Measurements from ENCODE around the gene CFAP43. TPM values are rescaled to one million over a fixed set of nuclear protein-coding genes. Genes with fewer than 3 reads are reported as not detected.

The CFAP43 gene
- 1.0 TPM in 1 of 2 replicates, not detected in the other for total RNA-seq

GRCh38 chr10:104231784-104232612, at the start of gene CFAP43:
TSS of gene CFAP43 (minus strand) at chr10:104232364. CDS start at chr10:104232246, 118 bp downstream.

GRCh38 chr10:104268713-104269645, 36.8 kb upstream of the CFAP43 start, which contains the start of gene GSTO2:
TSS of gene GSTO2 (plus strand) at chr10:104269184. CDS start at chr10:104274916, 5,732 bp downstream.

DNA sequence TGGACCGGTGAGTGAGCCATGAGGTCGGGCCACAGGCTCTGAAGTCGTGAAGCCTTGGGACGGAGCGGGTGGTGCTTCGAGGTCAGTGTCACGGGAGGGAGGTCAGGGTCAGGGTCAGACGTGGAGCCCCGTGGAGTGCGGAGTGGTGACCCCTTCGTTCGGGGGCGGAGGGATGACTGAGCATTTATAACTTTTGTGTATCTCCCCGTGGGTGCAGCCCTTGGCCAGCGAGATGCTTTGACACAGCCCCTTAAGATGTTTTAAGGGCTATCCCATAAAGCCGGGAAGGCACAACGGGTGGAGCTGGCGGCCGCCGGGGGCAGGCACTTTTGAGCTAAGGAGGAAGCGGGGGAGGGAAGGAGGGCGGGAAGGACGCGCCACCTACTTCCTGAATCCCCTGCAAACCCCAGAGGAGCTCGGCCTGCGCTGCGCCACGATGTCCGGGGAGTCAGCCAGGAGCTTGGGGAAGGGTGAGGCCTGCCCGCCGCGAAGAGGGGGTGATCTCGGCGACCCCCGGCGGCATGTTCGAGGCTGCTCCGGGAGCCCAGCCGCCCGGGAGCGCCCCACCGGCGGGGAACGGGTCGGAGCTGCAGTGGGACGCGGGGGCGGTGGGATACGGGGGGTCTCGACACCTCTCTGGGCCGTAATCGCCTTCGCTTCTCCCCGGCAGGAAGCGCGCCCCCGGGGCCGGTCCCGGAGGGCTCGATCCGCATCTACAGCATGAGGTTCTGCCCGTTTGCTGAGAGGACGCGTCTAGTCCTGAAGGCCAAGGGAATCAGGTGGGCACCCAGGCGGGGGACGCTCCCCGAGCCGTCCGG, 22.5 kb upstream of the CFAP43 start, which contains the start of gene GSTO1:
Gene GSTO1 (plus strand): TSS at position 400 of the 818 bp plus-strand sequence. CDS start 37 bp downstream, at position 437.

DNA sequence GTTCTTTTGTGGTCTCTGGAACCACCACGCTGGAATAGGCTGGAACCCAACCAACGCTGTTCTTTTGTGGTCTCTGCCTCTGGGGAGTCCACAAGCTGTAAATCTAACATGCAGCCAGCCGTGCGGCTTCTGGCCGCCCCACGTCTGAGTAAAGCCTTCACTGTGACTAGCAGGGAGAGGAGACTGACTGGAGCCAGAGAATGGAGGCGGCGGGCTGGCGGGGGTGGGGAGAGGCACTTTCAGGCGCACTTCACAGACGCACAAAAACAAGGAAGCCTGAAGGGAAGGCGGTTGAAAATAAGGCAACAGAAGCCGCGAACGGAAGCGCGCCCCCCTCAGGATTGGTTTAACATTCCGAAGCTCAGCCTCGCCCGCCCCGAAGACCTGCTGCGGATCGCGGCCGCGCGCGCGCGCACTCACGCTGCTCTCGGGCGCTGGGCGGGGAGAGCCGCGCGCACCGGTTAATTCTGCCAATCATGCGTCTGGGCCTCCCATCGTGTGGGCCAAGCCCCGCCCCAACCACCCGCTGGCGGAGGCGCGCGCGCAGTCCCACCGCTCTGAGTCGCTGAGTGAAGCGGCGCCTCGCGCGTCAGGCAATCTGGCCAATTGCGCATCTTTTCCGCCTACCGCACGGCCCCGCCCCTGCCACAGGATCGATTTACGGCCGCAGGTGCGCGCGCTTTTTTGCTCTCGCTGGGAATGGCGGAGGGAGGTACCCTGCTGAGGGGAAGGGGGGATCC, 110.5 kb downstream of the CFAP43 start, which contains the start of gene SFR1:
Gene SFR1 (plus strand): TSS at position 687 of the 740 bp plus-strand sequence. CDS start 13 bp downstream, at position 700.

DNA sequence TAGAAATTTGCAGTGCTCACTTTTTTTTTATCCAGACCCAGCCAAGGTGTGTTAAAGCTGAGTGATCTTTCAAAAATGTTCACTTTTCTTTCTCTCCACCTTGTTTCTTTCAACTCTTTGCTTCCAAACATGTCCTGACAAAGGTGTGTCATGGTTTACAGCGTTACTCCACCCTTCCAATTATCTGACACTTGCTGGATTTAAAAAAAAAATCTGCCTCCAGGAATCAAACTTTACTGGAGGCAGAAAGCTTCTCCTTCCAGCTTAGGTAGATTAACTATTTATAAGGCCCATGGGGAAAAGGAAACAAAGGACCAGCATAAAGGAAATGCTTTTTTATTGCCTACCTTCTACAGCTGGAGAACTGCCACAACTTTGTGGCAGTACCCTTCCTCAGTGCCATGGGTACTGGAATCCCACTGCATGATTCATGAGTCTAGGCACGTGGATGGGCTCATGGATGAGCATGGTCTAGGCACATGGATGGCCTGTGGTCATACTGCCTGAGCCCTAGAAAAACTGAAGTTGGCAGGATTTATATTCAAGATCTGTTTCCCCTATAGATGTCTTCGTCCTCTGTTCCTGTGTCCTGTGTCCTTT, 146.3 kb downstream of the CFAP43 start, which contains the start of gene COL17A1:
Gene COL17A1 (minus strand): TSS at position 80 of the 600 bp plus-strand sequence. CDS start 5,207 bp downstream, outside the sequence.

Other genes starting within 250 kb of the CFAP43 start
- gene COL17A1, start 146.5 kb downstream of the CFAP43 start, total RNA-seq, result 1.0 and 7.5 TPM in 2 replicates
- gene SFR1, start 110.2 kb downstream of the CFAP43 start, total RNA-seq, result 7.4 and 8.9 TPM in 2 replicates
- 198 and 338 TPM in 2 replicates for gene GSTO1, start 22.5 kb upstream of the CFAP43 start, total RNA-seq
- gene GSTO2, start 36.8 kb upstream of the CFAP43 start, total RNA-seq, result 8.9 and 18.4 TPM in 2 replicates
- gene ITPRIP, start 106.1 kb upstream of the CFAP43 start, total RNA-seq, result 49.5 and 59.3 TPM in 2 replicates
- 0.65 and 1.2 TPM in 2 replicates for gene CFAP58, start 121.5 kb upstream of the CFAP43 start, total RNA-seq

All from epithelial cell of alveolus of lung (primary cell).